H9 (cell line): ENCODE measurements around the gene ROPN1L. TPM values are rescaled to one million over a fixed set of nuclear protein-coding genes. Genes with fewer than 3 reads are reported as not detected.
"Not testable (repeated sequence)": the region's sequence is repeated elsewhere in the genome, so short reads cannot be mapped to it uniquely, and the experiment has no call there.

Source experiments
- DNase-seq: peaks from one replicate; pipeline ENCODE4 v3.0.0-alpha.2; 2017
- H2AFZ ChIP-seq: one replicate; pipeline ENCODE4 v1.6.1; 2013; ENCODE audit warnings: mild to moderate bottlenecking, low read length, control low read depth, moderate library complexity
- H2AK5ac ChIP-seq: 2 replicates; pipeline ENCODE4 v1.6.1; 2013; ENCODE audit warnings: low read length, control low read depth, mixed read lengths; ENCODE audit not compliant: insufficient read length
- H2BK120ac ChIP-seq: one replicate; pipeline ENCODE4 v1.6.1; 2013; ENCODE audit warnings: low read depth, mild to moderate bottlenecking, low read length, control low read depth, inconsistent platforms; ENCODE audit not compliant: poor library complexity, severe bottlenecking
- H2BK12ac ChIP-seq: 2 replicates; pipeline ENCODE4 v1.6.1; 2013; ENCODE audit warnings: low read length, control low read depth, mixed read lengths, low read depth; ENCODE audit not compliant: insufficient read length
- H2BK15ac ChIP-seq: 2 replicates; pipeline ENCODE4 v1.6.1; 2013; ENCODE audit warnings: low read depth, low read length, control low read depth
- H2BK20ac ChIP-seq: one replicate; pipeline ENCODE4 v1.6.1; 2013; ENCODE audit warnings: low read depth, mild to moderate bottlenecking, low read length, control low read depth, inconsistent platforms; ENCODE audit not compliant: poor library complexity, severe bottlenecking
- H2BK5ac ChIP-seq: 2 replicates; pipeline ENCODE4 v1.6.1; 2013; ENCODE audit warnings: low read length, control low read depth, mixed read lengths; ENCODE audit not compliant: insufficient read length
- H3K14ac ChIP-seq: 2 replicates; pipeline ENCODE4 v1.6.1; 2013; ENCODE audit warnings: low read length, control low read depth; ENCODE audit not compliant: insufficient read depth
- H3K18ac ChIP-seq: 2 replicates; pipeline ENCODE4 v1.6.1; 2013; ENCODE audit warnings: low read depth, mild to moderate bottlenecking, mixed read lengths, low read length, control low read depth; ENCODE audit not compliant: insufficient read length
- H3K23ac ChIP-seq: 2 replicates; pipeline ENCODE4 v1.6.1; 2013; ENCODE audit warnings: low read length, control low read depth, mixed read lengths, low read depth; ENCODE audit not compliant: insufficient read length
- H3K23me2 ChIP-seq: 2 replicates; pipeline ENCODE4 v1.6.1; 2013; ENCODE audit warnings: low read depth, mild to moderate bottlenecking, mixed read lengths, low read length, control low read depth; ENCODE audit not compliant: insufficient read length, poor library complexity, severe bottlenecking
- H3K27ac ChIP-seq: 2 replicates; pipeline ENCODE4 v1.5.1; 2013; ENCODE audit warnings: low read length, control low read depth, mixed read lengths, low read depth; ENCODE audit not compliant: insufficient read length
- H3K27me3 ChIP-seq: 2 replicates; pipeline ENCODE4 v1.6.1; 2013; ENCODE audit warnings: low read length, control low read depth, inconsistent platforms; ENCODE audit not compliant: insufficient read depth
- H3K4ac ChIP-seq: 2 replicates; pipeline ENCODE4 v1.6.1; 2013; ENCODE audit warnings: low read depth, mild to moderate bottlenecking, control low read depth, inconsistent platforms, low read length, moderate library complexity
- H3K4me1 ChIP-seq: 2 replicates; pipeline ENCODE4 v1.6.1; 2013; ENCODE audit warnings: low read length, control low read depth, inconsistent platforms; ENCODE audit not compliant: insufficient read depth
- H3K4me2 ChIP-seq: 2 replicates; pipeline ENCODE4 v1.6.1; 2013; ENCODE audit warnings: low read length, control low read depth, mixed read lengths; ENCODE audit not compliant: insufficient read length, insufficient read depth
- H3K56ac ChIP-seq: 2 replicates; pipeline ENCODE4 v1.6.1; 2013; ENCODE audit warnings: low read depth, mild to moderate bottlenecking, mixed read lengths, low read length, control low read depth; ENCODE audit not compliant: insufficient read length
- H3K79me1 ChIP-seq: 2 replicates; pipeline ENCODE4 v1.6.1; 2013; ENCODE audit warnings: low read depth, mild to moderate bottlenecking, moderate library complexity, low read length, control low read depth, inconsistent platforms; ENCODE audit not compliant: insufficient read depth, poor library complexity, severe bottlenecking
- H3K79me2 ChIP-seq: 2 replicates; pipeline ENCODE4 v1.6.1; 2013; ENCODE audit warnings: low read length, control low read depth, inconsistent platforms; ENCODE audit not compliant: insufficient read depth
- H3K9ac ChIP-seq: 2 replicates; pipeline ENCODE4 v1.6.1; 2013; ENCODE audit warnings: low read length, control low read depth, mixed read lengths; ENCODE audit not compliant: insufficient read length; ENCODE audit errors: extremely low read depth
- H3K9me3 ChIP-seq: one replicate; pipeline ENCODE4 v1.6.1; 2013; ENCODE audit warnings: low read depth, low read length, inconsistent platforms; ENCODE audit not compliant: control insufficient read depth
- H3T11ph ChIP-seq: one replicate; pipeline ENCODE4 v1.6.1; 2013; ENCODE audit warnings: mild to moderate bottlenecking, low read length, control low read depth, inconsistent platforms
- H4K20me1 ChIP-seq: one replicate; pipeline ENCODE4 v1.6.1; 2013; ENCODE audit not compliant: control insufficient read depth, insufficient read length, insufficient read depth
- H4K5ac ChIP-seq: 2 replicates; pipeline ENCODE4 v1.6.1; 2013; ENCODE audit warnings: low read depth, mild to moderate bottlenecking, mixed read lengths, low read length, control low read depth; ENCODE audit not compliant: insufficient read length
- H4K8ac ChIP-seq: replicated peaks from 2 replicates; pipeline ENCODE4 v1.6.1; 2013; ENCODE audit warnings: low read length, control low read depth, mixed read lengths, low read depth; ENCODE audit not compliant: insufficient read length
- H4K91ac ChIP-seq: 2 replicates; pipeline ENCODE4 v1.6.1; 2013; ENCODE audit warnings: low read depth, mild to moderate bottlenecking, moderate library complexity, mixed read lengths, low read length, control low read depth; ENCODE audit not compliant: insufficient read length
- H3K27ac Mint-ChIP-seq, 3 experiments: 2 replicates in 2 of 3; 3 replicates in 1 of 3; pipeline ENCODE4 v1.8.0; 2020 to 2021; ENCODE audit warnings: mixed read lengths in 3 of 3, mild to moderate bottlenecking in 1 of 3, moderate library complexity in 1 of 3
- H3K27me3 Mint-ChIP-seq: 2 replicates; pipeline ENCODE4 v1.8.0; 2021; ENCODE audit warnings: low read depth, mild to moderate bottlenecking, moderate library complexity, mixed read lengths
- H3K36me3 Mint-ChIP-seq, 3 experiments: 2 replicates in 2 of 3; 3 replicates in 1 of 3; pipeline ENCODE4 v1.8.0; 2020 to 2021; ENCODE audit warnings: low read depth in 3 of 3, mixed read lengths in 3 of 3; ENCODE audit not compliant: insufficient read depth in 1 of 3
- H3K4me1 Mint-ChIP-seq, 2 experiments: 2 replicates each; pipeline ENCODE4 v1.8.0; 2020; ENCODE audit warnings: mixed read lengths in 2 of 2
- H3K4me3 Mint-ChIP-seq, 2 experiments: 2 replicates in 1 of 2; 3 replicates in 1 of 2; pipeline ENCODE4 v1.8.0; 2020 to 2021; ENCODE audit warnings: mild to moderate bottlenecking in 2 of 2, mixed read lengths in 2 of 2, moderate library complexity in 1 of 2
- H3K9me3 Mint-ChIP-seq, 2 experiments: 2 replicates in 1 of 2; 3 replicates in 1 of 2; pipeline ENCODE4 v1.8.0; 2020; ENCODE audit warnings: mild to moderate bottlenecking in 2 of 2, mixed read lengths in 2 of 2, moderate library complexity in 1 of 2
- WGBS: extraction: QIAGEN DNeasy Blood & Tissue Kit; methylation state at CpG from one replicate; pipeline ENCODE4 v1.1.7; 2013; ENCODE audit warnings: missing lambda C conversion rate, low lambda C conversion rate, mixed read lengths; ENCODE audit not compliant: insufficient read length; ENCODE audit errors: extremely low coverage; 5-methylcytosine and 5-hydroxymethylcytosine counted together
- long read RNA-seq: library from polyadenylated mRNA; unstranded; transcript quantifications from one replicate; pipeline ENCODE4 v2.0.0, GENCODE V29; 2020
- total RNA-seq: library from RNA; stranded (reverse); gene quantifications from 2 replicates; pipeline ENCODE4 v1.2.1, GENCODE V29; 2021
- TF ChIP-seq, protein P1 (sequence below): fragments of 200-600 bp; sonication (generic); conservative IDR thresholded peaks from 3 replicates; pipeline ENCODE4 v1.8.0; 2021; ENCODE audit warnings: antibody characterized with exemption, mild to moderate bottlenecking

Gene ROPN1L
- 0.37 TPM in 1 of 2 replicates, not detected in the other for total RNA-seq
- long read RNA-seq, result 0 reads

GRCh38 chr5:10441083-10441991 lies at the start of gene ROPN1L:
ROPN1L (plus strand) TSS chr5:10441879; CDS start chr5:10442168, 289 bp downstream.
- Mint-ChIP-seq H3K27ac (no peak within 1 kb of the TSS), H3K27me3 (peaks cover 50% of the 10 kb centered on the region), H3K36me3 (no peaks in the 10 kb centered on the region), H3K9me3 (no peaks in the 10 kb centered on the region), H3K4me1 (peaks cover 6 to 11% of the 10 kb centered on the region in 2 experiments), H3K4me3 (peak within 1 kb of the TSS; percentile 78 to 86)
- no peak within 1 kb of the TSS for H3K4ac ChIP-seq
- H2BK5ac ChIP-seq, result no peak within 1 kb of the TSS
- no peaks in the 10 kb centered on the region; the same call in 1 of the 2 replicates for H3K4me1 ChIP-seq
- no peaks in the 10 kb centered on the region for H3K79me1 ChIP-seq
- H3K4me2 ChIP-seq, result peak within 1 kb of the TSS; percentile 42
- peaks cover 10% of the 10 kb centered on the region for H3K23me2 ChIP-seq
- no peak within 1 kb of the TSS for H3K27ac ChIP-seq
- no peak within 1 kb of the TSS for H4K91ac ChIP-seq
- H3K9ac ChIP-seq, result peak within 1 kb of the TSS; percentile 5
- no peaks in the 10 kb centered on the region for H3K79me2 ChIP-seq
- H3K56ac ChIP-seq, result no peak within 1 kb of the TSS
- no peak within 1 kb of the TSS for H2AFZ ChIP-seq
- H3T11ph ChIP-seq, result no peak within 1 kb of the TSS
- no peak within 1 kb of the TSS for H2BK20ac ChIP-seq
- H4K5ac ChIP-seq, result no peak within 1 kb of the TSS
- peak; percentile 94 for DNase-seq
- no peak within 1 kb of the TSS for H2AK5ac ChIP-seq
- H2BK15ac ChIP-seq, result no peak within 1 kb of the TSS
- H4K8ac ChIP-seq, result no peak within 1 kb of the TSS
- no peak within 1 kb of the TSS; the same call in 1 of the 2 replicates for H3K14ac ChIP-seq
- no peak within 1 kb of the TSS for H3K23ac ChIP-seq
- H3K9me3 ChIP-seq, result no peaks in the 10 kb centered on the region
- H4K20me1 ChIP-seq, result no peaks in the 10 kb centered on the region
- H3K27me3 ChIP-seq, result no peaks in the 10 kb centered on the region; the same call in 1 of the 2 replicates
- H3K18ac ChIP-seq, result no peak within 1 kb of the TSS
- no peak within 1 kb of the TSS for H2BK12ac ChIP-seq
- H2BK120ac ChIP-seq, result no peak within 1 kb of the TSS
- TF ChIP-seq, protein P1, sequence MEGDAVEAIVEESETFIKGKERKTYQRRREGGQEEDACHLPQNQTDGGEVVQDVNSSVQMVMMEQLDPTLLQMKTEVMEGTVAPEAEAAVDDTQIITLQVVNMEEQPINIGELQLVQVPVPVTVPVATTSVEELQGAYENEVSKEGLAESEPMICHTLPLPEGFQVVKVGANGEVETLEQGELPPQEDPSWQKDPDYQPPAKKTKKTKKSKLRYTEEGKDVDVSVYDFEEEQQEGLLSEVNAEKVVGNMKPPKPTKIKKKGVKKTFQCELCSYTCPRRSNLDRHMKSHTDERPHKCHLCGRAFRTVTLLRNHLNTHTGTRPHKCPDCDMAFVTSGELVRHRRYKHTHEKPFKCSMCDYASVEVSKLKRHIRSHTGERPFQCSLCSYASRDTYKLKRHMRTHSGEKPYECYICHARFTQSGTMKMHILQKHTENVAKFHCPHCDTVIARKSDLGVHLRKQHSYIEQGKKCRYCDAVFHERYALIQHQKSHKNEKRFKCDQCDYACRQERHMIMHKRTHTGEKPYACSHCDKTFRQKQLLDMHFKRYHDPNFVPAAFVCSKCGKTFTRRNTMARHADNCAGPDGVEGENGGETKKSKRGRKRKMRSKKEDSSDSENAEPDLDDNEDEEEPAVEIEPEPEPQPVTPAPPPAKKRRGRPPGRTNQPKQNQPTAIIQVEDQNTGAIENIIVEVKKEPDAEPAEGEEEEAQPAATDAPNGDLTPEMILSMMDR, result no peak
- WGBS, result no CpG with 5 or more reads among the region's 63 CpGs

DNA sequence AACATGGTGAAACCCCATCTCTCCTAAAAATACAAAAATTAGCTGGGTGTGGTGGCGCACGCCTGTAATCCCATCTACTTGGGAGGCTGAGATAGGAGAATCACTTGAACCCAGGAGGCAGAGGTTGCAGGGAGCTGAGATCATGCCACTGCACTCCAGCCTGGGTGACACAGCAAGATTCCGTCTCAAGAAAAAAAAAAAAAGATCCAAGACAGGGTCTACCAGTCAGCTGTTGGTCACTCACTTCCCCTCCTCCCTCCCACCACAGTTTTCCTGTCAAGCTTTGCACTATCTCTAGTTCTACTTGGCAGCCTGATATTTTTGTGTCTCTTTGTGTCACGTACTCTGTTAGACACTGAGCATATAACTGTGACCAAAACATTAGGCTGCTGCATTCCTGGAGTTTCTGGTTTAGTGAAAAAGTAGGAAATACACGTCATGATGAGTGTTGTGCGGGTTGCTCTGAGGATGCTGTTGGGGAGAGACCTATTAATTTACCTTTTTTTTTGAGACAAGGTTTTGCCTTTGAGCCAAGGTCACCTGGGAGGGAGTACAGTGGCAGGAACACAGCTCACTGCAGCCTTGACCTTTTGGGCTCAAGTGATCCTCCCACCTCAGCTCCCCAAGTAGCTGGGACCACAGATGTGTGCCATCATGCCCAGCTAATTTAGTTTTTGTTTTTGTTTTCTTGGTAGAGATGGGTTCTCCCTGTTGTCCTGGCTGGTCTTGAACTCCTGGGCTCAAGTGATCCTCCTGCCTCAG lies 48.9 kb upstream of the ROPN1L start:
- H2BK15ac ChIP-seq, H2BK120ac ChIP-seq, H3K27ac ChIP-seq, H4K91ac ChIP-seq, H3K4me3 Mint-ChIP-seq, H3K9ac ChIP-seq, H3K4ac ChIP-seq, H4K20me1 ChIP-seq, H4K5ac ChIP-seq, H2BK20ac ChIP-seq, H3K27ac Mint-ChIP-seq, H3K27me3 Mint-ChIP-seq, H3K9me3 Mint-ChIP-seq, H3K4me1 Mint-ChIP-seq, H3K23me2 ChIP-seq, H3K79me2 ChIP-seq, DNase-seq, H4K8ac ChIP-seq, H3K18ac ChIP-seq, H3K23ac ChIP-seq, H3K14ac ChIP-seq, H2AFZ ChIP-seq, H3K27me3 ChIP-seq, H2AK5ac ChIP-seq, H3K9me3 ChIP-seq, H3K56ac ChIP-seq, H2BK5ac ChIP-seq, H3K4me1 ChIP-seq, H3T11ph ChIP-seq, H3K4me2 ChIP-seq, H2BK12ac ChIP-seq, H3K79me1 ChIP-seq: not testable (repeated sequence)
- WGBS, result no CpG with 5 or more reads among the region's 6 CpGs
- H3K36me3 Mint-ChIP-seq, result peaks cover 30 to 71% (median 61%) of the 10 kb centered on the region in 3 experiments
